Cardiac muscle cell (in vitro differentiated cells and primary cell): ENCODE results near the gene GNPNAT1. TPM values are rescaled to one million over a fixed set of nuclear protein-coding genes. Genes with fewer than 3 reads are reported as not detected.

Experiments
- DNase-seq, 2 donors: peaks; one replicate each; pipeline versions ENCODE4 v3.0.0 to v3.0.0-alpha.2; 2010 to 2017; ENCODE audit warnings: low read depth in 1 of 2, low spot score in 1 of 2
- H3K27ac ChIP-seq: fragments of 200-600 bp; sonication (generic); 2 replicates; pipeline ENCODE4 v1.5.1; 2016
- H3K27me3 ChIP-seq: fragments of 200-600 bp; sonication (generic); 2 replicates; pipeline ENCODE4 v1.6.0; 2016; ENCODE audit warnings: control low read depth
- H3K36me3 ChIP-seq: fragments of 200-600 bp; sonication (generic); 2 replicates; pipeline ENCODE4 v1.5.1; 2016; ENCODE audit warnings: control low read depth
- H3K4me1 ChIP-seq: fragments of 200-600 bp; sonication (generic); 2 replicates; pipeline ENCODE4 v1.8.1; 2017; ENCODE audit warnings: low read depth, mild to moderate bottlenecking, mixed run types
- H3K4me3 ChIP-seq: fragments of 200-600 bp; sonication (generic); 2 replicates; pipeline ENCODE4 v1.5.1; 2016; ENCODE audit warnings: mild to moderate bottlenecking
- H3K9me3 ChIP-seq: fragments of 200-600 bp; sonication (generic); 2 replicates; pipeline ENCODE4 v1.5.1; 2017; ENCODE audit warnings: low read depth, mild to moderate bottlenecking, control low read depth
- polyA plus RNA-seq: library from polyadenylated mRNA; unstranded; fragments of >200 nt; fragmentation: Nextera tagmentation; extraction: Ambion mirVana; gene quantifications from 2 replicates; pipeline ENCODE4 v1.2.1, GENCODE V29; 2016
- total RNA-seq: library from RNA; depleted of rRNA; stranded (reverse); fragments of >200 nt; gene quantifications from 2 replicates; pipeline ENCODE4 v1.2.3, GENCODE V29; 2016
- TF ChIP-seq, protein P1 (sequence below): IDR thresholded peaks from 2 replicates; pipeline ENCODE4 v1.5.1; 2012; ENCODE audit warnings: low read depth, mild to moderate bottlenecking, low read length

GNPNAT1 gene
- total and polyA plus RNA-seq, 2 experiments from 2014 or later = 9.6 to 14.2 TPM

DNA sequence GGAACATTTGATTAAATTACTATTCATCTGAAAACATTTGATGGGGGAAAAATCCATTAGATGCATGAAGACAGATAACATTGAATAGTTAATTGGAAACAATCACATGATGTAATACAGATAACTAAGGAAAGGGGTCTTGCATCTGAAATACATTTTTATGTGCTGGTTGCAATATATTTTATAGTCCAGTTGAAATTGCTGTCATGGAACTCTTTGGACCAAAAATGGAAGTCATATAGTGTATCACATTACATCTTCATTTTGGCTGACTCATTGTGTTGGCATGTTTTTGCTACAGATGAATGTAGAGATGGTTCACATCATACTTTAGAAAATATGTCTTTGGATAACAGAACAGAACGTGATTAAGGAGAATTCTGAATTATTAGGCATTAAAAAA lies 43.0 kb upstream of the GNPNAT1 start:
- H3K4me3 ChIP-seq = no peak overlapping the region
- no peaks in the 10 kb centered on the region for H3K9me3 ChIP-seq
- H3K27me3 ChIP-seq = no peaks in the 10 kb centered on the region
- no peak overlapping the region for H3K27ac ChIP-seq
- TF ChIP-seq, protein P1, sequence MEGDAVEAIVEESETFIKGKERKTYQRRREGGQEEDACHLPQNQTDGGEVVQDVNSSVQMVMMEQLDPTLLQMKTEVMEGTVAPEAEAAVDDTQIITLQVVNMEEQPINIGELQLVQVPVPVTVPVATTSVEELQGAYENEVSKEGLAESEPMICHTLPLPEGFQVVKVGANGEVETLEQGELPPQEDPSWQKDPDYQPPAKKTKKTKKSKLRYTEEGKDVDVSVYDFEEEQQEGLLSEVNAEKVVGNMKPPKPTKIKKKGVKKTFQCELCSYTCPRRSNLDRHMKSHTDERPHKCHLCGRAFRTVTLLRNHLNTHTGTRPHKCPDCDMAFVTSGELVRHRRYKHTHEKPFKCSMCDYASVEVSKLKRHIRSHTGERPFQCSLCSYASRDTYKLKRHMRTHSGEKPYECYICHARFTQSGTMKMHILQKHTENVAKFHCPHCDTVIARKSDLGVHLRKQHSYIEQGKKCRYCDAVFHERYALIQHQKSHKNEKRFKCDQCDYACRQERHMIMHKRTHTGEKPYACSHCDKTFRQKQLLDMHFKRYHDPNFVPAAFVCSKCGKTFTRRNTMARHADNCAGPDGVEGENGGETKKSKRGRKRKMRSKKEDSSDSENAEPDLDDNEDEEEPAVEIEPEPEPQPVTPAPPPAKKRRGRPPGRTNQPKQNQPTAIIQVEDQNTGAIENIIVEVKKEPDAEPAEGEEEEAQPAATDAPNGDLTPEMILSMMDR = no peak
- no peaks in the 10 kb centered on the region for H3K36me3 ChIP-seq
- DNase-seq = peak in 1 of 2 donors; percentile 75
- no peaks in the 10 kb centered on the region for H3K4me1 ChIP-seq

DNA sequence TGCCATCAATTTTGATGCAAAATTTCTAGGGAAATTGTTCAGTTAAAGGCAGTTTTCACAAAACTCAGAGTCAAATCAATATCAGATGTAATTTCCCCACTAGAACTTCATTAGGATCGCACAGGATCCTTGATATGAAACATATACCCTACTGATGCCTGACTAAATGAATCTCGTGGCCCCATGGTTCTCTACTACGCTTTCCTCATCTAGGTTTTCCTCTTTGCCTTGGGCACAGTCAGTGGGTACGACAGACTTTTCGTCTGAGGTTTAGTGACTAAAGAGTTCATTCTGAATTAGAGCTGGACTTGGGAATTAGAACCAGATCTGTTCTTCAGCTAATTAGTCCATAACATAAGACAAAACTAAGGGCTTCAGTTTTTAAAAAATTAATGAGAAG lies 42.5 kb upstream of the GNPNAT1 start:
- Histone ChIP-seq H3K4me1 (no peaks in the 10 kb centered on the region), H3K4me3 (no peak overlapping the region), H3K27ac (no peak overlapping the region), H3K27me3 (no peaks in the 10 kb centered on the region), H3K9me3 (no peaks in the 10 kb centered on the region), H3K36me3 (no peaks in the 10 kb centered on the region)
- TF ChIP-seq, protein P1 = no peak
- DNase-seq = no peak

DNA sequence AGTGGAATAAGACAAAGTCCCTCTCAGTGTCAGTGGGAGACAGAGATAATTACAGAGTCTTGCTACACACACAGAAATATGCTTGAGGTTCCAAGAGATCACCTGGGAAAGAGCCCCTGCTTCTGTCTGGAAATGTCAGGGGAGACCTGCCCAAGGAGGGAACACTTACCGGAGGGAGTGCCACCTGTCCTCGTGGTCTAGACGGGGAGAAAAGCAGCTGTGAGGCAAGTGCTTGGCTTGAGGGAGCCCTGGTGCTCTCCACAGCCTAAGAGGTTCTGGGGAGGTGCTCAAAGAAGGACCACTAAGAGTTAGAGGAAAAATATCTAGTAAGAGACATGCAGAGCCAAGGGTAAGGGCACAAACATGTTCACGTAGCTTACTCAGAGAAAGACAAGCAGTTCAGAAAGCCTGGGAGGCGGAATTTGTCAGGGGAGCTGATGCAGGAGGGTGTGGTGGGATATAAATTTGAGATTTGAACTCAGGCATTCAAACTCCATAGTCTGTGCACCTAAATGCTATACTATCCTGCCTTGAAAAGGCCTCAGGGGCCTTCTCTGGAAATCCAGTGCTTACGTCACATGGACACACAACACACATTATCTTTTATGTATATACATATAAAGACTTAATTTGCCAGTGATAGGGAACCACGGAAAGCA lies 38.2 kb upstream of the GNPNAT1 start:
- H3K27me3 ChIP-seq = no peaks in the 10 kb centered on the region
- TF ChIP-seq, protein P1 = no peak
- H3K4me3 ChIP-seq = no peak overlapping the region

DNA sequence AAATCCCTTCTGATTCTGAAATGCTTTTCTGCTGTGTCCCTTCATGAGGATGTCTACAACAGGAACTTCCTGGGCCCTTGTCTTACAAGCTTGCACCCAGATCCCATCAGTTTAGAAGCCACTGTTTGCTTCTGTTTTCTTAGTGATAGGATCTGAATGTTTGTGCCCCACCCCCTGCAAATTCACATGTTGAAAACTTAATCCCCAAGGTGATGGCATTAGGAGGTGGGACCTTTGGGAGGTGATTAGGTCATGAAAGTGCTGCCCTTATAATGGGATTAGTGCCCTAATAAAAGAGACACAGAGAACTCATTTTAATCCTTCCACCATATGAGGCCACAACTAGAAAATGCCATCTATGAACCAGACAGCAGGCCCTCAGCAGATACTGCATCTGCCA lies 36.0 kb upstream of the GNPNAT1 start:
- Histone ChIP-seq H3K27ac (no peak overlapping the region), H3K4me1 (no peaks in the 10 kb centered on the region), H3K36me3 (no peaks in the 10 kb centered on the region), H3K9me3 (no peaks in the 10 kb centered on the region), H3K27me3 (no peaks in the 10 kb centered on the region), H3K4me3 (no peak overlapping the region)
- no peak for DNase-seq
- TF ChIP-seq, protein P1 = no peak

More for the DNA sequence above, 38.2 kb upstream of the GNPNAT1 start:
- no peak overlapping the region for H3K27ac ChIP-seq
- H3K4me1 ChIP-seq = no peaks in the 10 kb centered on the region
- no peaks in the 10 kb centered on the region for H3K36me3 ChIP-seq
- no peak for DNase-seq
- no peaks in the 10 kb centered on the region for H3K9me3 ChIP-seq

DNA sequence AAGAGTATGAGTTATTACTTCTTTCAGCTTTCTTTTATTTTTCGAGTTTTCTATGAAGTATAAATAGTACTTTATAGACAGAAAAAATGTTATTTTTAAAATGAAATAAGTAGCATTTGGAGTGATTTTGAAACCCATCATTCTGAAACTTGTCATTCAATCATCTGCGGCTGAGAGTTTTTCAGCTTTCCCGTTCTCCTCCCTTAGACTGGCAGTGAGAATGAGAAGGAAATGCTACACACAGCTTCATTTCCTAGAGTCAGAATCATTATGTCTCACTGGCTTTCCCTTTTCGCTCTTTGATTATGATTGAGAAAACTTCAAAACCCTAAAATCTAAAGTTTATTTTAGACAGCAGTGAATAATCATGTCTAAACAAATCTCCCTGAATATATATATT lies 33.7 kb upstream of the GNPNAT1 start:
- no peak overlapping the region for H3K27ac ChIP-seq
- no peaks in the 10 kb centered on the region for H3K9me3 ChIP-seq
- H3K27me3 ChIP-seq = no peaks in the 10 kb centered on the region
- no peak for DNase-seq
- H3K4me1 ChIP-seq = no peaks in the 10 kb centered on the region
- H3K36me3 ChIP-seq = no peaks in the 10 kb centered on the region
- no peak overlapping the region for H3K4me3 ChIP-seq
- TF ChIP-seq, protein P1 = no peak

DNA sequence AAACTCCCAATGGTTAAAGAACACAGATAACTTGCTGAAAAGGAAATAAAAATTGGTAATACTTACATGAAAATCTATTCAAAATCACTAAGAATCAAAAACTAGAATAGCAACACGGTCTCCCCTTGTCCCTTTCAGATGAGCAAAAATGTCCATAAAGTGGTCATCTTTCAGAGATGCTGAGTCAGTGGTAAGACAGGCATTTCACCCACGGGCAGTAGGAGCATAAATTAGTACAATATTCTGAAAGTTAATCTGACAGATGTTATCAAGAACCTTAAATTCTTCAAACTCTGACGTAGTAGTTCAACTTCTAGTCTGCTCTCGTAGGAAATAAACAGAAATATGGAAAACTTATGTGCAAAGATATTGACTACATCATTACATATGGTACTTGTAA lies 33.1 kb upstream of the GNPNAT1 start:
- Histone ChIP-seq H3K4me3 (no peak overlapping the region), H3K9me3 (no peaks in the 10 kb centered on the region), H3K27ac (no peak overlapping the region), H3K4me1 (no peaks in the 10 kb centered on the region), H3K27me3 (no peaks in the 10 kb centered on the region), H3K36me3 (no peaks in the 10 kb centered on the region)
- no peak for DNase-seq
- TF ChIP-seq, protein P1 = no peak
